Testis (tissue), 2 donors: ENCODE data around the gene GUCA1A.

Experiments used
- CTCF ChIP-seq, 3 experiments: fragments of 450-650 bp in 2 of 3; fragments of 200-600 bp in 1 of 3; sonication (generic) in 1 of 3; IDR thresholded peaks; one replicate each; pipeline ENCODE4 v1.5.1; 2016 to 2019; ENCODE audit warnings: antibody characterized with exemption in 3 of 3, mild to moderate bottlenecking in 2 of 3, moderate library complexity in 1 of 3
- POLR2A ChIP-seq: fragments of 450-650 bp; IDR thresholded peaks from one replicate; pipeline ENCODE4 v1.6.1; 2017; ENCODE audit warnings: antibody characterized with exemption, mild to moderate bottlenecking, moderate library complexity

DNA sequence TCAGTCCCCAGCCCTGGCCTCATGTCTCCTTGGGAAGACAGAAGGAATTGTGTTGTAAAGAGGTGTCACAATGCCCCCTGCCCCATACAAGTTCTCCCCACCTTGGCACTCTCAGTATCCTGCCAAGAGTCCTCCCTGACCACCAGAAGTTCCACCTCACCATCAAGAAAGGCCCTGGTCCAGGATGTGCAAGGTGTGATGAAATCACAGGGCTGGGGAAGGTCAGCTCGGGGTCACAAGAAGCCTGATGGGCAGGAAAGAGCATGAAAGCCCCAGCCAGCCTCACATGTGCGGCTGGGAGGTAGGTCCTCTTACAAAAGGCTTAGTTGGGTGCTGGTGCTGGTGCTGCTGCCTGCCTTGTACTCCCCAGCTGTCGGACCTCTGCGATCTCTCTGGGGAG, 17.9 kb upstream of the GUCA1A start:
- TF ChIP-seq CTCF (IDR thresholded peaks at IDR 0.05) (no peak), POLR2A (no peak)
